GM21528 (cell line): ENCODE results near the gene SPIRE1.

Source experiments
- ATAC-seq: cut with Tn5 transposase; IDR thresholded peaks from one replicate; pipeline ENCODE4 v1.9.1; 2021; ENCODE audit warnings: mild to moderate bottlenecking, moderate library complexity; ENCODE audit not compliant: unreplicated experiment, low FRiP score

Gene SPIRE1

DNA sequence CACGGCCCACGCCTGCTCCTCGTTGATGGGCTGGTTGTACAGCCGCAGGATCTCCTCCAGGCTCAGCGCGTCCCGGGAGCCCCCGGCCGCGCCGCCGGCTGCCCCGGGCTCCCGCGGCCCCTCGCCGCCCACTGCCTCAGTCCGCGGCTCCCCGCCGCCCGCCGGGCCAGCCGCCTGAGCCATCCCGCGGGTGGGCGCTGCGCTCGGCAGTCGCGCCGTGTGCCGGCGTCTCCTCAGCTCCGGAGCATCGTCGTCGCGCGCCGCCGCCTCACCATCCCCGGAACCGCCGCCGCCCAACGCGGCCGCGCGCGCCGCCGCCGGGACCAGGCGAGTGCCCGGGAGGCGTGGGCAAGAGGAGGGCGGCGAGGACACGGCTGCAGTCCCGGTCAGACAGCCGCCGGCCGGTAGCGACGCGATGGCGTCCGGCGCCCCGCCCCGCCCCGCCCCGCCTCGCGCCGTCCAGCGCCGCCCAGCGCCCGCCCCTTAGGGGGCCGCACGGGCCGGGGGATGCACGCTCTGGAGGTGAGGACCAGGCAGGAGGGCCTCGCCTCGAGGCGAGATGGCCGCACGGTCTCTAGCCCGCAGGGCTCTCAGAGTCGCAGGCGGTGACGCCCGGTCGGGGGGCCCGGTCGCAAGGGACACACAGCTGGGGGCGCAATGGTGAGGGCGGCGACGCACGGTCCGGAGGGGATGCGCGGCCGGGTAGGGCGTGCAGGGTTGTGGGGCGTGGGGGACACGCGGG lies at the start of gene SPIRE1:
TSS of gene SPIRE1 (minus strand) at position 424 of the 742 bp plus-strand sequence. CDS start at position 183, 241 bp downstream.
- ATAC-seq = peak; percentile 72

DNA sequence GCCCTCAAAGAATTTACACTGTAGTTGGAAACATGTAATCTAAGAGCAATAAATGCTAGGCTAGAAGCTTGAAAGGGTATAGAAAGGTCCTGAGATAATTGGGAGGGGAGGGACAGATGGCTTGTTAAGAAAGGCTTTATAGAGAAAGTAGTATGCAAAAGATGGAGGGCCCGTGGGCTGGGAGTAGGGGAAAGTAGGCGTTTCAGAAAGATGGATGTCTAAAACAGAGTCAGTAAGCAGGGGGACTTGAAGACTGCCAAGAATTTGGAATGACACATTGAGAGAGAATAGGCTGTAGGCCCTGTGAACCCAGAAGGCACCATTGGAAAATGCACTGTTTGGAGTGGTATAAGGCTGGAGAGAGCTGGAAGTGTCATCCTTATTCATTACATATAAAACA lies 45.8 kb upstream of the SPIRE1 start:
- no peak for ATAC-seq

DNA sequence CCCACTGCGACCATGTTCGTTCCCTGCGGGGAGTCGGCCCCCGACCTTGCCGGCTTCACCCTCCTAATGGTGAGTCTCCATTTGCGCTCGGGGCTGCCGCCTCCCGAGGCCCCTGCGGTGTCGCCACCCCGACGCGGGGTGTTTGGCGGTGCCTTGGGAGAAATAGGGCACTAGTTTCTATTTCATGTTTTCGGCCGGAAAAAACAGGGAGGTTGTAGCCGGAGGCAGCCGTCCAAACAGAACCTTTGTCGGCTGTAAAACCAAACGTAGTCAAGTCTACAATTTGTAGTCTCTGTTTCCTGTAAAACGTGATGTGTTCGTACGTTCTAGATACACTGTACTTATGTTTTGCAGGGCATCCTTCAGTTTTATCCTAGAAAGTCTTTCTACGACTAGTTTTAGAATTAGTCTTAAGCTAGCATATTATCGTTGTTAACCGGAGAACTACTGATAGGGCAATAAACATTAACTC lies 45.2 kb upstream of the SPIRE1 start:
- ATAC-seq = peak; percentile 48

DNA sequence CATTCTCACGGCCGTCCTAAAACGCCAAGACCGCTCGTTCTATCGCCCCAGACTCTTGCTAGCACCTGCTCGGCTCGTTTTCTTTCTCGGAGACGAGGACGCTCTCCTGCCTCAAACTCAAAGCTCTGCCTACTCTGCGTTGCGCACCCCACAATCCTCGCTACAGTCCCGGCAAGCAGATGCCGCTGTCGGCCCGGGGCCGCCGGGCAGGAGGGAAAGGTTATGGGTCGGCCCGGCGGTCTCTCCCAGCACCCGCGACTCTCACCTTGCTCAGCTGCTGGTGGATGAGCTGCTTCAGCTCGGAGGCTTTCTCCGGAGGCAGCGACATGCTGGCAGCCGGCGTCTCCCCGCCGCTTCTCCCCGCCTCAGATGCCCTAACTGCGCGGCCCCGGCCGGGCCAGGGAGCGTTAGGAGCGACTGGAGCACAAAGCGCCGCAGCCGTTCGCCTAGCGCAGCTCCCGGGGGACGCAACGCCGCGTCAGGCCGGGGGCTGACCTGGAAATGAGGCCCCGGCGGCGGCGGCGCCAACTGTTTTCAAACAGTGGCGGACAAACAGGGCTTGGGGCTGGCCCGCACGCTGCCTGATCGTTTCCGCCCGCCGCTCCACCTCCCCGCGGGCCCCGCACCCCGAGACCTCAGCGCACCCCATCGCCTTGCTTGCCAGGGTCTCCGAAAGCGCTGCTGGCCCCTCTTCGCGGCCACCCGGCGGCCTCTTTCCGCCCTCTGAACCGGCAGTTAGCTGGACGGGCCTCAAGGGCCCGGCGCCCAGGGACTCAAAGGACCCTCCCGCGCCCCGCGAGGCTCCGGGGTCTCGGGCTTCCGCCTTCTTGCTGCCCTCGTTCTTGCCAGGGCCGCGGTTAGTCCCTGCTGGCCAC lies 44.6 kb upstream of the SPIRE1 start, which contains the start of the genes CEP76 and PSMG2:
TSS of gene CEP76 (minus strand) at position 503 of the 875 bp plus-strand sequence. CDS start at position 328, 175 bp downstream.
TSS of gene PSMG2 (plus strand) at position 822 of the 875 bp plus-strand sequence. CDS start 66 bp downstream, outside the sequence.
- peak; percentile 84 for ATAC-seq

DNA sequence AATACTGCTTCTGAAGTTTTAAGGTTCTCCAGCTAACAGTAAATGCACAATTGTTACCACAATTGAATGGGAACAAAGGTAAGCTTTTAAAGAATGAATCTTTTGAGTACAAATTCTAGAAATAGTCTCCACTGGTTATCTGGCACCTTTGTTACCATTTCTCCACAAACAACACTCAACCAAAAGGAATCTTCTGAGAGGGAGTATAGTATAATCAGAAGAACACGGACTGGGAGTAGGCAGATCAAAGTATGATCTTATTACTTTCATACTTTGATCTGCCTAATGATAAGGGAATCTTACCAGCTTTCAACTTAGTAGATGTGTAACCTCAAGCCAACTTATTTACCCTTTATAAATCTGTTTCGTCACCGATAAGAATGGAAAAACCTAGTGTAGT lies 43.3 kb upstream of the SPIRE1 start:
- ATAC-seq = no peak

DNA sequence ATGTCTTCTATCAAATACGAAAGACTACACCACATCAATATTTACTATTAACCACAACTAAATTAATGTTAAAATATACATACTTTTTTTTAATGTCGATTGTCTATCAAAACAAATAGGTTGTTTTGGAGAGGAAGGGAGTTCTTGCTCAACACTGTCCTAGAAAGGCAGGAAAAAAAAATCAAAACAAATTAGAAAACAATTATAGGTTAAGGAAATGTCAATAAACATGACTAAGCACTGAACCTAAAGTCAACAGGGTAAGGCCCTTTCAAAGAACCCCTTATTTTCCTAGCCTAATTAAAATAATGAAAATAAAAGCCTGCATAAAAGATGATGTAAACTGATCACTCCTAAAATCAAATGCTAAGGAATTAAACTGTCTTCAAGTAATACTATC lies 41.8 kb upstream of the SPIRE1 start:
- no peak for ATAC-seq

DNA sequence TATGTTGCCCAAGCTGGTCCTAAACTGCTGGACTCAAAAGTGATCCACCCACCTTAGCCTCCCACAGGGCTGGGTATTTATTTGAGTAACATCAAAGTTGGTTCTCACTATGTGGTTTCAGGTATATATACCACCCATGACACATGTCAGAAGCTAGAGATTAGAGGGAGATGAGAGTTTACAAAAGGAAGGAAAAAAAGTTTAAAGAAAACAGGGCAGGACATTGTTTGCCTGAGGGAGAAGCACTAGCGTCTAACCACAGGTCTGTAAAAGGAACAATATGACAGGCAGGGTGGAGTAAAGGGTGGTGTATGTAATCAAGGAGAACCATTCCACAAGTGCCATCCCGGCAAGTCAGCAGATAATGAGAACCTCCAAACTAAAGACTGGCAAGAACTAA lies 36.1 kb upstream of the SPIRE1 start:
- no peak for ATAC-seq

DNA sequence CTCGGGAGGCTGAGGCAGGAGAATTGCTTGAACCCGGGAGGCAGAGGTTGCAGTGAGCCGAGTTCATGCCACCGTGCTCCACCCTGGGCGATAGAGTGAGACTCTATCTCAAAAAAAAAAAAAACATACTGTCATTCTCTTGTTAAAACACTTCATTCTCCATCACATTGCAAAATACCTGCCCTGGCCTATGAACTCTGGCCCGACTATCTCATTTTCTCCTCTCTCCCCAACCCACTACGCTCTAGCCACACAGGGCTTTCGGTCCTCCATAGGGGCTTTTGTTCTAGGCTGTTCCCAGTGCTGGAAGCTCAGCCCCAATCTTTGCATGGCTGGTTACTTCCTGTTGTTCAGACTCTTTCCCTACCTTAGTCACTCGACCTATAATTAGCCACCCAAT lies 34.3 kb upstream of the SPIRE1 start:
- no peak for ATAC-seq

DNA sequence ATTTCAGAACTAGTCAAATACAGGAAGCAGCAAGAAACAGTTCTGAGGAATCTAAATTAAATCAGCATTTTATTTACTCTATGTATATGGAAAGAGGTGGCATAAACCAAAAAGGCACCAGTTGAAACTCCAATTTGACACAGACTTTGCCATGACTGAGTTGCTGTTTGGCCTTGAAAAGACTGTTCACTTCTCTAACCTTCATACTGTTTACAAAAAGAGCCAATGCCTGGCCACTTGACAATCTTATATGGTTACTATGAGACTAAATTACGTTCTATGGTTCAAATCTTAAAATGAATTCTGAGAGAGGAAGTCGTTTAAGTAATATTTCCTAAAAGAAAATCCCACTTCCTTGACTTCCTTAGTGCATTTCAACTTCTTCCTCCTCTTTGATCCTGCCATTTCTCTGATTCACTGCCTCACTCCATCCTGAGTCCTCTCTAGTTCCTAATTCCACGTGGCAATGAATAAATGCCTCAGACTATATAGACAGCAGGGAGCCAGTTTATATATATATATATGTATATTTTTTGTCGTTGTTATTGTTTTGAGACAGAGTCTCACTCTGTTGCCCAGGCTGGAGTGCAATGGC lies 31.4 kb upstream of the SPIRE1 start:
- ATAC-seq = no peak

DNA sequence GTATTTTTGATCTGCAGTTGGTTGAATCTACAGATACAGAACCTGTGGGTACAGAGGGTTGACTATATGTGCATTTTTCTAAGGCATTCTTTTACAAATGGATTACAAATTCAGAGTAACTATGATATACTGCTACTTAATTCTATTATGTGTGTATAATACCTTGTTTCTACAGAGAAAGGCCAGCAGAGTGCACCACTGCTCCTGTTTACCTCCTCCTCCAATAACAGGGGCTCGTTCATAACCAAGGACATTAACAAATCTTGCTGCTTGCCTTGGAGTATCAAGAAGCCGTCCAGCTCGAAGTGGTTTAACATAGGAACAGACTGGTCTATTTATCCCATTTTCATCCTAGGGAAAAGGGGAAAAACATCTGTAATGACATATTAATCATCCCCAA lies 28.2 kb upstream of the SPIRE1 start:
- ATAC-seq = no peak

DNA sequence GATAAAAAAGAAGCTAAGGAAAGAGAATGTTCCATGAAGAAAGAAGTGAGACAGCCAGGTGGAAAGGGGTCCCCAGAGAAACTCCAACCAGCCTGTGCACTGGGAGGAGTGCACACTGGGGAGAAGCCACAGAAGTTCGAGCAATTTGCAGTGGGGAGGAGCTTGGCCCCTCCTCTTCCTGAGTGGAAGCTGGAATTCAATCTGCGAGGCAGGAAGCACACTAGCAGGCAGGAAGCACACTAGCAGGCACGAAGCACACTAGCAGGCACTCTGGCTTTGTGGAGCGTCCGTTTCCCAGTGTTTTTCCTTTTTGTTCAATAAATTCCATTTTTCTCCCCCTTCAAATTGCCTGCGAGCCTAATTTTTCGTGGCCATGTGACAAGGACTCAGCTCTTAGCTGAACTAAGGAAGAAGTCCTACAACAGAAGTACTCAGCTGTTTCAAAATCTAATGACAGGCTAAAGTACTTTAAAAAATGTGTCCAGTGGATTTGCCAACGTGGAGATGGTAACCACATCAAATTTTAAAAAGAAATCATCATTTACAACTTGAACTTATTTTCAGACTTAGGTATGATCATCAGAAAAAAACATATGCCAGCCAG lies 21.4 kb upstream of the SPIRE1 start:
- ATAC-seq = no peak

DNA sequence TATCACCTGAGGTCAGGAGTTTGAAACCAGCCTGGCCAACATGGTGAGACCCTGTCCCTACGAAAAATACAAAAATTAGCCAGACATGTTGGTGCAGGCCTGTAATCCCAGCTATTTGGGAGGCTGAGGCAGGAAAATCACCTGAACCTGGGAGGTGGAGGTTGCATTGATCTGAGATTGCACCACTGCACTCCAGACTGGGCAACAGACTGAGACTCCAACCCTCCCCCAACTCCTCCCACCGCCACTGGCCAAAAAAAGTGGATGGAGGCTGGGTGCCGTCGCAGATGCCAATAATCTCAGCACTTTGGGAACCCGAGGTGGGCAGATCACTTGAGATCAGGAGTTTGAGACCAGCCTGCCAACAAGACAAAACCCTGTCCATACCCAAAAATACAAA lies 10.1 kb upstream of the SPIRE1 start:
- ATAC-seq = no peak

DNA sequence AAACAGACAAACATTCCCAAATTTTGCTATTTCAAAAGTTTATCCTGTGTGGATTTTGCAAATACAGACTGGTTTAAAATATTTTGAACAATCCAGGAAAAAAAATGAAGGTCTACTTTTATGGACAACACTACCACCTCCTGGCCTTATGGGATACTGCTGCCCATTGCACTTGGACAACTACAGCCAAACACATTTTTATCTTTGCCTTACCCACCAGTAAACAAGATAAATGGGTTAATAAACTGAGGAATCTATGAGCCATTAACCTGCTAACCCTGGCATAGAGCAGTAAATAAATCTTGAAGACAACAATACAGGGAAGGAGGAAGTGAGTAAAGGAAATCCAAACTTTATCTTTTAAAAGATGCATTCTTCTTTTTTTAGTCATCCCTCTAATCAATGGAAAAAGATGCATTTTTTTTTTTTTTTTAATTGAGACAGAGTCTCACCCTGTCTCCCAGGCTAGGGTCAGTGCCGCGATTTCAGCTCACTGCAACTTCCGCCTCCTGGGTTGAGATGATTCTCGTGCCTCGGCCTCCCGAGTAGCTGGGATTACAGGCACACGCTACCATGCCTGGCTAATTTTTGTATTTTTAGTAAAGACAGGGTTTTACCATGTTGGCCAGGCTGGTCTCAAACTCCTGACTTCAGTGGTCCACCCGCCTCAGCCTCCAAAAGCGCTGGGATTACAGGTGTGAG lies 2.1 kb upstream of the SPIRE1 start:
- no peak for ATAC-seq

DNA sequence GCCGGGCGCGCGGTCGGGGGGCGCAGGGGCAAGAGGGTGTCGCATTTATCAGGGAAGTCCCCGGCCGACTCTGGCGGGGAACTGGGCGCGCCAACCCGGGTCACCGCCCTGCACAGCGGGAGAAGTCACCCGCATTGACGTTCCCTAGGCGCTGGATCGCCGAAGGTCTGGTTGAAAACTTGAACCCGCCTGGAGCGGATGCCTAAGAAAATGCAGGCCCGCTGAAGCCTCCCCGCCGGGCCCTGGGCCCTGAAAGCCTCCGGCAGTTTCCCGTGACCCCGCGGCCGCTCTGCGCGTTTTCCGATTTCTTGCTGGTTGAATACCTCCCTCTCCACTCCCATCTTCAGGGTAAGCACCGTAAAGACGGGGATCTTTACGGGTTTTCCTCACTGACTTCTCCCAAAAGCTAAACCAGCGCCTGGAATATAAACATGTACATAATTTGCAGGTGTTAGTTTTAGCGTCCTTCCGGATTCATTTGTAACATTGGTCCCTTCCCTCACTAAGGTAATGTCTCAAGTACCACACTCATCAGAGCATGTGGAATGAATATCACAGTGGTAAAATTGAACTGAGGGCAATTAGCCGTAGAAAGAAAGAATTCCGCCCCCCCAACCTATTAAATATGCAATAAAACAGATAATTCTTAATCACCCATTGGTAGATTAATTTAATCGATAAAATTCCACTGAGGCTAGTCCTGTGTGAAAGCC lies 675 bp upstream of the SPIRE1 start:
- peak; percentile 29 for ATAC-seq

DNA sequence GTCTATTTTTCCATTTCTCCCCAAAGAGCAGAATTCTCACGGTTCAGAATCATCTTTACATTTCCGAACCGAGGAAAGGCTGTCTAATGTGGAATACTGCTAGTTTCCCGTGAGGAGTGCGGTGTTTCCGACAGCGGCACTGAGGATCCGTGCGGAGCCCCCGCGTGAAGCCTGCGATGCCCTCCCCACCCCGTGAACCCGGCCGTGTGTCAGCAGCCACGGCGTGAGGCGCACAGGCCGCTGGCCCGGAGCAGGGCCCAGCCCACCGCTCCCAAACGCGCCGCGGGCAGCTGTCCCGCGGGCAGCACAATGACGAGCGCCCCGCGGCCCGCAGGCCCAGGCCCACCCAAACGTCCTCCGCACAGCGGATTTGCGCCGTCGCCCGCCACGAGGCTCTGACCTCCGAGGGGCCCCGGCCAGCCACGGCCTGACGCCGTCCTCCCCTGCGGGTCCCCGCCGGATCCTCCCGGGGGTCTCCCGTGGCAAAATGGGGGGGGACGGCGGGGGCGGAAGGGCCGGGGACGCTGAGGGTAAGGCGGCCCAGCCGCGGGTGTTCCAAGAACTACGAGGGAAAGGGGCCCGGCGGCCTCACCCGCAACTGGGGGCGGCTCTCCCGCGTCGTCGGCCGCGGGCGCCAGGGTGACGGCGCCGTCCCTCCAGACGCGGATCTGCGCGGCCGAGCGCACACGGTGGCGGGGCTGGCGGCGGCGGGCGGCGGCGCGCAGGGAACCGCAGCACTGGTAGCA lies 796 bp downstream of the SPIRE1 start:
- peak; percentile 45 for ATAC-seq

DNA sequence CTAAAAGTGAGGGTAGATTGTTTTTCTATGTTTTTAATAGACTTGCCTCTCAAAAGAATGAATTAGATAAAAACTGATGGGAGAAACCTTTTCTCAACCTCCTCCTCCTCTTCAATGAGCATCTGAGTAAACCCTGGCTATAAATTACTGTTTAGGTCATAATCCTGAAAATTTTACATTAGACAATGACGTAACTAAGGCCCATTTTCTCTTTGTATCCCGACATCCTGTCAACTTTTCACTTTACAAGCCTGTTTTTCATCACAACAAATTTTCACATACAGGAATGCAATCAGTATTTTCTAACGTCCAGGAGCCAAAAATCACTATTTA lies 1.3 kb downstream of the SPIRE1 start:
- ATAC-seq = no peak

DNA sequence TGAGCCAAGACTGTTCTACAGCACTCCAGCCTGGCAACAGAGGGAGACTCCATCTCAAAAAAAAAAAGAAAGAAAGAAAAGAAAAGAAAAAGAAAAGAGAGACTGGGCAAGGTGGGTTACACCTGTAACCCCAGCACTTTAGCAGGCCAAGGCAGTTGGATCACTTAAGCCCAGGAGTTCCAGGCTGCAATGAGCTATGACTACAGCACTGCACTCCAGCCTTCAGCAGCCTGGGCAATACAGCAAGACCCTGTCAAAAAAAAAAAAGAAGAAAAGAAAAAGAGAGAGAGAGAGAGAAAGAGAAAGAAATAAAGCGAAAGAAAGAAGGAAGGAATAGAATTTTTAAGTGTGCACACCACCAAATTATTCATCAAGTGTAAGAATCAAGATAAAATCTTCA lies 2.9 kb downstream of the SPIRE1 start:
- no peak for ATAC-seq

DNA sequence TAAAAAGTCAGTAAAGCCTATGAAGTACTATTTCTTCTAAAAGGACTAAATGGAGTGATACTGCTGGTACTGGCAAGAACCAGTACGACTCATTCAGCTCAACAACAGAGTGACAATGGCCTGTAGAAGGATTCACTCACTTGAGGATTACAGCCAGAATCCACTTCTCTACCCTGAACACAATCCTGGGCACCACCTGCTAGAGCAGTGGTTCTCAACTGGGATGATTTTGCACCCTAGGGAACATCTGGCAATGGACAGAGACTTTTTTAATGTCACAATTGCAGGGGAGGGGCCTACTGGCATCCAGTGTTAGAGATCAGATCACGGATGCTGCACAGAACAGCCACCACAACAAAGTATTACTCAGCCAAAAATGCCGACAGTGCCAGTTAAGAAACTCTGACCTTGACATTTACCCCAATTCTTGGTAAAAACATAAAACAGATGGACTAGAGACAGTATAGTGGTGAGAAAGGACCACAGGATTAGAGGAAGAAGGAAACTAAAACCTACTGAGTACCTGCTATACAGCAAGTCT lies 5.0 kb downstream of the SPIRE1 start:
- ATAC-seq = no peak

DNA sequence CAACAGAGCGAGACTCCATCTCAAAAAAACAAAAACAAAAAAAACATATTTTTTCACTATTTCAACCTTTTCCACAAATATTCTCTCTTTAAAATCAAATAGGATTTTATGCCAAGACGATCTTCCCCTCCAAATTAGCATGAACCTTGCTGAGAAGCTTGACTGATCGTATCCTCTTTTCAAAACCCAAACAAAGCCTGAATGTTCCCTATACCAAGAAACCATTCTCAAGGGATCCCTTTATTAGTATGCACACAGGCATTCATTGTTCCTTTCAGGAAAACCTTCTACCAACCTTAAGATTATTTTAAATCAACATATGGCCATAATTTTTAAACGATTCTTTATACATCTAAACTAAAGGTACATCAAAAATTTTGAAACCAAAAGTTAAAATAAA lies 6.3 kb downstream of the SPIRE1 start:
- no peak for ATAC-seq
